CD4-positive, alpha-beta memory T cell (primary cell): ENCODE measurements around the gene FEZF1. TPM values are rescaled to one million over a fixed set of nuclear protein-coding genes. Genes with fewer than 3 reads are reported as not detected.

Experiments
- CTCF ChIA-PET: fragments of 350-600 bp; sonication (Branson Sonifier 250); formaldehyde crosslinking; loops from one replicate; lab custom pipeline; 2021; ENCODE audit warnings: inconsistent platforms; ENCODE audit not compliant: partially characterized antibody; lab: Charles Lee
- POLR2A ChIA-PET: fragments of 350-600 bp; sonication (Branson Sonifier 250); formaldehyde crosslinking; loops from one replicate; lab custom pipeline; 2021; ENCODE audit not compliant: partially characterized antibody; lab: Charles Lee
- DNase-seq, 5 donors: peaks; one replicate each; pipeline versions ENCODE4 v3.0.0 to v3.0.0-alpha.2; 2020 to 2022; ENCODE audit warnings: mixed read lengths in 1 of 5
- H3K27ac ChIP-seq: one replicate; pipeline ENCODE4 v1.7.0; 2013; ENCODE audit warnings: low read depth, low read length
- H3K27me3 ChIP-seq: 2 replicates; pipeline ENCODE4 v1.7.0; 2013; ENCODE audit warnings: mild to moderate bottlenecking, low read length, moderate library complexity; ENCODE audit not compliant: insufficient read depth
- H3K36me3 ChIP-seq: 2 replicates; pipeline ENCODE4 v1.7.0; 2013; ENCODE audit warnings: mild to moderate bottlenecking, low read length, moderate library complexity; ENCODE audit not compliant: insufficient read depth
- H3K4me1 ChIP-seq: 2 replicates; pipeline ENCODE4 v1.7.0; 2013; ENCODE audit warnings: mild to moderate bottlenecking, low read length, moderate library complexity; ENCODE audit not compliant: insufficient read depth
- H3K4me3 ChIP-seq, 2 donors: one replicate each; pipeline ENCODE4 v1.7.0; 2013; ENCODE audit warnings: low read length in 2 of 2, mild to moderate bottlenecking in 1 of 2
- H3K9me3 ChIP-seq, 2 donors: one replicate each; pipeline ENCODE4 v1.7.0; 2013; ENCODE audit warnings: low read length in 2 of 2, control low read depth in 1 of 2; ENCODE audit not compliant: control insufficient read depth in 1 of 2
- H3K27ac Mint-ChIP-seq, 7 donors: one replicate each; pipeline ENCODE4 v1.8.0; 2020 to 2021; ENCODE audit warnings: mixed read lengths in 7 of 7, mild to moderate bottlenecking in 6 of 7, inconsistent platforms in 3 of 7, moderate library complexity in 3 of 7
- H3K27me3 Mint-ChIP-seq, 2 donors: one replicate each; pipeline ENCODE4 v1.8.0; 2020 to 2021; ENCODE audit warnings: mixed read lengths in 2 of 2
- H3K36me3 Mint-ChIP-seq, 2 donors: one replicate each; pipeline ENCODE4 v1.8.0; 2020 to 2021; ENCODE audit warnings: mixed read lengths in 2 of 2, inconsistent platforms in 1 of 2, mild to moderate bottlenecking in 1 of 2
- H3K4me1 Mint-ChIP-seq, 4 donors: one replicate each; pipeline ENCODE4 v1.8.0; 2020 to 2021; ENCODE audit warnings: mixed read lengths in 4 of 4, mild to moderate bottlenecking in 1 of 4
- H3K4me3 Mint-ChIP-seq, 8 donors: one replicate each; pipeline ENCODE4 v1.8.0; 2020 to 2021; ENCODE audit warnings: mixed read lengths in 8 of 8, mild to moderate bottlenecking in 7 of 8, moderate library complexity in 6 of 8, inconsistent platforms in 3 of 8
- H3K9me3 Mint-ChIP-seq, 8 donors: one replicate each; pipeline ENCODE4 v1.8.0; 2020 to 2021; ENCODE audit warnings: mixed read lengths in 8 of 8, mild to moderate bottlenecking in 5 of 8, inconsistent platforms in 3 of 8, moderate library complexity in 1 of 8
- intact Hi-C: fragments of 100-400 bp; cut with micrococcal nuclease; formaldehyde crosslinking; loops from one replicate; pipeline ENCODE4 v1.15.1; 2023
- polyA plus RNA-seq, 2 donors: library from polyadenylated mRNA; unstranded; fragments of 300-500 nt; fragmentation: Illumina TruSeq; gene quantifications; one replicate each; pipeline ENCODE4 v1.2.3, GENCODE V29; 2021
- total RNA-seq, 2 experiments: library from RNA; stranded (reverse); gene quantifications; one replicate each; pipeline ENCODE4 v1.2.3, GENCODE V29; 2021

FEZF1 gene
- total and polyA plus RNA-seq, 4 experiments from 2014 or later, result not detected

GRCh38 chr7:122306320-122307227, 2.0 kb upstream of the FEZF1 start:
- no peaks in the 10 kb centered on the region for H3K4me1 ChIP-seq
- ChIA-PET CTCF (no interaction called here), POLR2A (no interaction called here)
- Mint-ChIP-seq H3K27ac (no peak overlapping the region), H3K4me1 (peaks cover 4 to 14% (median 7%) of the 10 kb centered on the region in 4 donors), H3K9me3 (peaks cover 0 to 17% (median 14%) of the 10 kb centered on the region in 8 donors), H3K27me3 (peaks cover 40 to 54% of the 10 kb centered on the region in 2 donors), H3K4me3 (no peak overlapping the region), H3K36me3 (no peaks in the 10 kb centered on the region)
- intact Hi-C loops, result no loop called here
- no peaks in the 10 kb centered on the region for H3K36me3 ChIP-seq
- peaks cover 9% of the 10 kb centered on the region for H3K27me3 ChIP-seq
- no peak overlapping the region for H3K4me3 ChIP-seq
- DNase-seq, result no peak
- H3K27ac ChIP-seq, result no peak overlapping the region
- H3K9me3 ChIP-seq, result no peaks in the 10 kb centered on the region

GRCh38 chr7:122305475-122306319, 1.1 kb upstream of the FEZF1 start:
- H3K4me3 ChIP-seq, result no peak overlapping the region
- ChIA-PET CTCF (no interaction called here), POLR2A (no interaction called here)
- Mint-ChIP-seq H3K36me3 (no peaks in the 10 kb centered on the region), H3K27ac (no peak overlapping the region), H3K4me3 (no peak overlapping the region), H3K4me1 (peaks cover 0 to 6% (median 4%) of the 10 kb centered on the region in 4 donors), H3K27me3 (peaks cover 39 to 53% of the 10 kb centered on the region in 2 donors), H3K9me3 (peaks cover 0 to 21% (median 12%) of the 10 kb centered on the region in 8 donors)
- no peaks in the 10 kb centered on the region for H3K4me1 ChIP-seq
- DNase-seq, result no peak
- no peak overlapping the region for H3K27ac ChIP-seq
- peaks cover 14% of the 10 kb centered on the region for H3K27me3 ChIP-seq
- H3K9me3 ChIP-seq, result no peaks in the 10 kb centered on the region
- no peaks in the 10 kb centered on the region for H3K36me3 ChIP-seq
- intact Hi-C loops, result no loop called here

- H3K4me1 Mint-ChIP-seq, result peaks cover 0 to 6% (median 4%) of the 10 kb centered on the region in 4 donors
- Histone ChIP-seq H3K27me3 (peaks cover 16% of the 10 kb centered on the region), H3K27ac (no peak overlapping the region), H3K36me3 (no peaks in the 10 kb centered on the region), H3K4me1 (no peaks in the 10 kb centered on the region), H3K4me3 (no peak overlapping the region), H3K9me3 (no peaks in the 10 kb centered on the region)
- H3K27me3 Mint-ChIP-seq, result peaks cover 44 to 56% of the 10 kb centered on the region in 2 donors
- no peaks in the 10 kb centered on the region for H3K36me3 Mint-ChIP-seq
- no peak overlapping the region for H3K4me3 Mint-ChIP-seq
- intact Hi-C loops, result no loop called here
- POLR2A ChIA-PET, result no interaction called here
- H3K9me3 Mint-ChIP-seq, result peaks cover 0 to 23% (median 12%) of the 10 kb centered on the region in 8 donors
- CTCF ChIA-PET, result no interaction called here
- DNase-seq, result no peak
- no peak overlapping the region for H3K27ac Mint-ChIP-seq
Measured at GRCh38 chr7:122304996-122305421, 459 bp upstream of the FEZF1 start.

GRCh38 chr7:122303531-122304318, 825 bp downstream of the FEZF1 start:
- Mint-ChIP-seq H3K27ac (no peak overlapping the region), H3K4me3 (no peak overlapping the region), H3K27me3 (peaks cover 44 to 62% of the 10 kb centered on the region in 2 donors), H3K4me1 (no peaks in the 10 kb centered on the region), H3K36me3 (no peaks in the 10 kb centered on the region), H3K9me3 (peaks cover 0 to 31% (median 18%) of the 10 kb centered on the region in 8 donors)
- ChIA-PET POLR2A (no interaction called here), CTCF (no interaction called here)
- intact Hi-C loops, result no loop called here
- Histone ChIP-seq H3K36me3 (no peaks in the 10 kb centered on the region), H3K4me3 (no peak overlapping the region), H3K27ac (no peak overlapping the region), H3K4me1 (no peaks in the 10 kb centered on the region), H3K9me3 (no peaks in the 10 kb centered on the region), H3K27me3 (peaks cover 9% of the 10 kb centered on the region)
- DNase-seq, result no peak

- intact Hi-C loops, result no loop called here
- Histone ChIP-seq H3K27me3 (peaks cover 9% of the 10 kb centered on the region), H3K27ac (no peak overlapping the region), H3K4me3 (no peak overlapping the region), H3K36me3 (no peaks in the 10 kb centered on the region), H3K9me3 (no peaks in the 10 kb centered on the region), H3K4me1 (no peaks in the 10 kb centered on the region)
- no peaks in the 10 kb centered on the region for H3K4me1 Mint-ChIP-seq
- POLR2A ChIA-PET, result no interaction called here
- DNase-seq, result no peak
- CTCF ChIA-PET, result no interaction called here
- H3K27ac Mint-ChIP-seq, result no peak overlapping the region
- H3K27me3 Mint-ChIP-seq, result peaks cover 49 to 63% of the 10 kb centered on the region in 2 donors
- H3K4me3 Mint-ChIP-seq, result no peak overlapping the region
- no peaks in the 10 kb centered on the region for H3K36me3 Mint-ChIP-seq
- H3K9me3 Mint-ChIP-seq, result peaks cover 0 to 34% (median 18%) of the 10 kb centered on the region in 8 donors
Measured at GRCh38 chr7:122302761-122303530, 1.6 kb downstream of the FEZF1 start.

GRCh38 chr7:122301858-122302760, 2.4 kb downstream of the FEZF1 start:
- H3K4me1 ChIP-seq, result no peaks in the 10 kb centered on the region
- Mint-ChIP-seq H3K27ac (no peak overlapping the region), H3K9me3 (peaks cover 0 to 34% (median 17%) of the 10 kb centered on the region in 8 donors), H3K27me3 (peaks cover 46 to 63% of the 10 kb centered on the region in 2 donors), H3K4me1 (no peaks in the 10 kb centered on the region), H3K36me3 (no peaks in the 10 kb centered on the region), H3K4me3 (no peak overlapping the region)
- no peak overlapping the region for H3K4me3 ChIP-seq
- peaks cover 9% of the 10 kb centered on the region for H3K27me3 ChIP-seq
- H3K9me3 ChIP-seq, result no peaks in the 10 kb centered on the region
- DNase-seq, result no peak
- ChIA-PET CTCF (no interaction called here), POLR2A (no interaction called here)
- H3K27ac ChIP-seq, result no peak overlapping the region
- intact Hi-C loops, result no loop called here
- no peaks in the 10 kb centered on the region for H3K36me3 ChIP-seq
